MM.1S (cell line): ENCODE results near the gene TAF11L13.
"Not testable (repeated sequence)": the region's sequence is repeated elsewhere in the genome, so short reads cannot be mapped to it uniquely, and the experiment has no call there.

Experiments used
- DNase-seq: peaks from one replicate; pipeline ENCODE4 v3.0.0-alpha.2; 2015
- H2AFZ ChIP-seq: fragments of 300-600 bp; sonication (generic); 2 replicates; pipeline ENCODE4 v1.6.0; 2016; ENCODE audit warnings: antibody characterized with exemption, low read length
- H3F3A ChIP-seq: fragments of 300-600 bp; sonication (generic); 2 replicates; pipeline ENCODE4 v1.6.1; 2016; ENCODE audit warnings: mild to moderate bottlenecking, antibody characterized with exemption, low read length, moderate library complexity, mixed read lengths; ENCODE audit not compliant: insufficient read depth
- H3K27ac ChIP-seq: fragments of 300-600 bp; sonication (generic); 2 replicates; pipeline ENCODE4 v1.5.1; 2016; ENCODE audit warnings: mild to moderate bottlenecking, low read length
- H3K27me3 ChIP-seq: fragments of 300-600 bp; sonication (generic); replicated peaks from 2 replicates; pipeline ENCODE4 v1.6.0; 2016; ENCODE audit warnings: low read length; ENCODE audit not compliant: insufficient read depth
- H3K36me3 ChIP-seq: fragments of 300-600 bp; sonication (generic); replicated peaks from 2 replicates; pipeline ENCODE4 v1.6.1; 2016; ENCODE audit warnings: mild to moderate bottlenecking, low read length, mixed read lengths; ENCODE audit not compliant: insufficient read depth
- H3K4me1 ChIP-seq: fragments of 300-600 bp; sonication (generic); 2 replicates; pipeline ENCODE4 v1.6.1; 2016; ENCODE audit warnings: low read length, mixed read lengths
- H3K4me2 ChIP-seq: fragments of 300-600 bp; sonication (generic); 2 replicates; pipeline ENCODE4 v1.6.0; 2016; ENCODE audit warnings: low read depth, low read length
- H3K4me3 ChIP-seq: fragments of 300-600 bp; sonication (generic); 2 replicates; pipeline ENCODE4 v1.5.1; 2016; ENCODE audit warnings: low read length, mixed read lengths
- H3K79me2 ChIP-seq: fragments of 300-600 bp; sonication (generic); 2 replicates; pipeline ENCODE4 v1.6.1; 2016; ENCODE audit warnings: mixed run types, low read length, mixed read lengths
- H3K9ac ChIP-seq: fragments of 300-600 bp; sonication (generic); 2 replicates; pipeline ENCODE4 v1.6.1; 2016; ENCODE audit warnings: low read length, mixed read lengths
- H3K9me2 ChIP-seq: fragments of 300-600 bp; sonication (generic); replicated peaks from 2 replicates; pipeline ENCODE4 v1.6.1; 2016; ENCODE audit warnings: mild to moderate bottlenecking, low read length, mixed read lengths; ENCODE audit not compliant: insufficient read depth
- H3K9me3 ChIP-seq: fragments of 300-600 bp; sonication (generic); replicated peaks from 2 replicates; pipeline ENCODE4 v1.6.1; 2016; ENCODE audit warnings: mild to moderate bottlenecking, low read length, mixed read lengths; ENCODE audit not compliant: insufficient read depth
- H4K20me1 ChIP-seq: fragments of 300-600 bp; sonication (generic); 2 replicates; pipeline ENCODE4 v1.6.1; 2016; ENCODE audit warnings: mild to moderate bottlenecking, low read length, moderate library complexity, mixed read lengths; ENCODE audit not compliant: insufficient read depth
- CTCF ChIP-seq: fragments of 300-600 bp; sonication (generic); IDR thresholded peaks from 2 replicates; pipeline ENCODE4 v1.5.1; 2016; ENCODE audit warnings: antibody characterized with exemption, low read length, mixed read lengths
- EZH2 ChIP-seq: fragments of 300-600 bp; sonication (generic); optimal IDR thresholded peaks from 2 replicates; pipeline ENCODE3; 2017; ENCODE audit warnings: low read depth, mild to moderate bottlenecking, antibody characterized with exemption, low read length, mixed read lengths
- EZH2phosphoT487 ChIP-seq: fragments of 300-600 bp; sonication (generic); IDR thresholded peaks from 2 replicates; pipeline ENCODE4 v1.6.1; 2018; ENCODE audit warnings: antibody characterized with exemption, low read length

TAF11L13 gene

GRCh38 chr5:17634160-17634559 is 2.3 kb downstream of the TAF11L13 start, which contains the start of gene TAF11L14:
TSS of gene TAF11L14 (plus strand) at chr5:17634460.
- H3K79me2 ChIP-seq = no peaks in the 10 kb centered on the region
- no peak for TF ChIP-seq EZH2
- no peak for TF ChIP-seq CTCF
- TF ChIP-seq EZH2phosphoT487 = no peak
- H2AFZ ChIP-seq = no peak within 1 kb of the TSS
- H3K9me3 ChIP-seq = no peaks in the 10 kb centered on the region
- no peak for DNase-seq
- no peak within 1 kb of the TSS for H3K27ac ChIP-seq
- no peak within 1 kb of the TSS for H3K9ac ChIP-seq
- no peaks in the 10 kb centered on the region for H3K9me2 ChIP-seq
- H3F3A ChIP-seq = no peaks in the 10 kb centered on the region
- H3K36me3 ChIP-seq = no peaks in the 10 kb centered on the region
- no peaks in the 10 kb centered on the region for H3K4me1 ChIP-seq
- no peaks in the 10 kb centered on the region for H3K27me3 ChIP-seq
- H3K4me2 ChIP-seq = no peak within 1 kb of the TSS
- H3K4me3 ChIP-seq = no peak within 1 kb of the TSS
- no peaks in the 10 kb centered on the region for H4K20me1 ChIP-seq

- not testable (repeated sequence) for H2AFZ ChIP-seq, H3F3A ChIP-seq, H3K79me2 ChIP-seq, H3K4me2 ChIP-seq, H3K27me3 ChIP-seq, H3K4me1 ChIP-seq, DNase-seq, H3K9me3 ChIP-seq, H4K20me1 ChIP-seq, H3K27ac ChIP-seq, H3K9me2 ChIP-seq, H3K9ac ChIP-seq, H3K4me3 ChIP-seq, H3K36me3 ChIP-seq
Measured at GRCh38 chr5:17649232-17649631, 17.3 kb downstream of the TAF11L13 start.

GRCh38 chr5:17655201-17655759 is 23.4 kb downstream of the TAF11L13 start:
- not testable (repeated sequence) for H3K9ac ChIP-seq, H3K9me3 ChIP-seq, H3K4me2 ChIP-seq, H3F3A ChIP-seq, H3K36me3 ChIP-seq, DNase-seq, H3K79me2 ChIP-seq, H3K9me2 ChIP-seq, H3K27me3 ChIP-seq, H3K27ac ChIP-seq, H4K20me1 ChIP-seq, H3K4me1 ChIP-seq, H3K4me3 ChIP-seq, H2AFZ ChIP-seq

- Histone ChIP-seq H3K27me3 (no peaks in the 10 kb centered on the region), H4K20me1 (no peaks in the 10 kb centered on the region), H3K36me3 (no peaks in the 10 kb centered on the region), H3K79me2 (no peaks in the 10 kb centered on the region), H2AFZ (no peak overlapping the region), H3K4me3 (no peak overlapping the region), H3K9ac (no peak overlapping the region), H3F3A (no peaks in the 10 kb centered on the region), H3K9me3 (no peaks in the 10 kb centered on the region), H3K9me2 (no peaks in the 10 kb centered on the region), H3K4me1 (no peaks in the 10 kb centered on the region), H3K4me2 (no peak overlapping the region), H3K27ac (no peak overlapping the region)
- DNase-seq = no peak
- no peak for TF ChIP-seq EZH2phosphoT487
- no peak for TF ChIP-seq CTCF
- no peak for TF ChIP-seq EZH2
Measured at GRCh38 chr5:17655921-17656320, 24.0 kb downstream of the TAF11L13 start.
